HEK293 (cell line): ENCODE measurements around the gene NMNAT3.

Experiments used
- CTCF ChIA-PET: fragments of 350-600 bp; formaldehyde crosslinking; extraction: SDS; loops from one replicate; lab custom pipeline; 2021; ENCODE audit warnings: antibody characterized with exemption; lab: Yijun Ruan, JAX
- POLR2A ChIA-PET: fragments of 300-600 bp; formaldehyde crosslinking; extraction: SDS; loops from one replicate; lab custom pipeline; 2020; ENCODE audit warnings: antibody characterized with exemption, inconsistent platforms; lab: Yijun Ruan, JAX
- H3K27ac ChIP-seq: fragments of 200-500 bp; sonication (Bioruptor generic); 2 replicates; pipeline ENCODE4 v1.5.1; 2014; ENCODE audit warnings: low read depth, low read length, control low read depth, inconsistent platforms; ENCODE audit errors: extremely low read depth
- H3K36me3 ChIP-seq, 2 experiments: fragments of 200-500 bp in 1 of 2; sonication (Bioruptor generic) in 1 of 2; 1 replicate in 1 of 2; 2 replicates in 1 of 2; pipeline ENCODE4 v1.5.1; 2014 to 2017; ENCODE audit warnings: inconsistent platforms in 2 of 2, low read length in 2 of 2; ENCODE audit not compliant: control insufficient read depth in 2 of 2, insufficient read depth in 1 of 2
- H3K4me1 ChIP-seq: fragments of 200-500 bp; sonication (Bioruptor generic); 2 replicates; pipeline ENCODE4 v1.5.1; 2014; ENCODE audit warnings: mild to moderate bottlenecking, low read length, inconsistent platforms; ENCODE audit not compliant: control insufficient read depth, insufficient read depth
- H3K4me3 ChIP-seq: 2 replicates; pipeline ENCODE4 v1.5.1; 2011; ENCODE audit warnings: low read depth, mild to moderate bottlenecking, control low read depth, low read length, moderate library complexity
- H3K9me3 ChIP-seq: fragments of 200-500 bp; sonication (Bioruptor generic); 2 replicates; pipeline ENCODE4 v1.5.1; 2014; ENCODE audit warnings: low read depth, low read length, inconsistent platforms; ENCODE audit not compliant: control insufficient read depth, insufficient read depth
- ATF2 ChIP-seq: fragments of 450-650 bp; formaldehyde crosslinking; IDR thresholded peaks from 2 replicates; pipeline ENCODE4 v1.5.1; 2016; ENCODE audit warnings: missing biosample characterization, missing genetic modification characterization, low read depth
- CTCF ChIP-seq: fragments of 450-650 bp; formaldehyde crosslinking; IDR thresholded peaks from 2 replicates; pipeline ENCODE4 v1.5.1; 2016; ENCODE audit warnings: missing biosample characterization, missing genetic modification characterization
- GLI4 ChIP-seq: fragments of 450-650 bp; formaldehyde crosslinking; IDR thresholded peaks from 2 replicates; pipeline ENCODE4 v1.5.1; 2016; ENCODE audit warnings: missing biosample characterization, missing genetic modification characterization
- SALL2 ChIP-seq: fragments of 450-650 bp; formaldehyde crosslinking; IDR thresholded peaks from 2 replicates; pipeline ENCODE4 v1.5.0; 2017; ENCODE audit warnings: missing biosample characterization, mild to moderate bottlenecking, missing genetic modification characterization, borderline replicate concordance
- SCRT2 ChIP-seq: fragments of 450-650 bp; formaldehyde crosslinking; IDR thresholded peaks from 2 replicates; pipeline ENCODE4 v1.5.1; 2016; ENCODE audit warnings: missing biosample characterization, missing genetic modification characterization
- TCF7L2 ChIP-seq: IDR thresholded peaks from 2 replicates; pipeline ENCODE4 v1.6.1; 2011; ENCODE audit warnings: low read depth, mild to moderate bottlenecking, inconsistent platforms, low read length, moderate library complexity, borderline replicate concordance
- ZBTB21 ChIP-seq: fragments of 450-650 bp; formaldehyde crosslinking; IDR thresholded peaks from 2 replicates; pipeline ENCODE4 v1.5.1; 2017; ENCODE audit warnings: missing biosample characterization, missing genetic modification characterization
- ZBTB8A ChIP-seq: fragments of 450-650 bp; formaldehyde crosslinking; IDR thresholded peaks from 2 replicates; pipeline ENCODE4 v1.5.1; 2016; ENCODE audit warnings: missing biosample characterization, missing genetic modification characterization
- ZEB2 ChIP-seq: fragments of 450-650 bp; formaldehyde crosslinking; IDR thresholded peaks from 2 replicates; pipeline ENCODE4 v1.5.1; 2016; ENCODE audit warnings: missing biosample characterization, missing genetic modification characterization
- ZFP37 ChIP-seq: fragments of 450-650 bp; formaldehyde crosslinking; IDR thresholded peaks from 2 replicates; pipeline ENCODE4 v1.5.1; 2016; ENCODE audit warnings: missing biosample characterization, missing genetic modification characterization
- ZFP69B ChIP-seq: fragments of 450-650 bp; formaldehyde crosslinking; IDR thresholded peaks from 2 replicates; pipeline ENCODE4 v1.5.1; 2016; ENCODE audit warnings: missing biosample characterization, missing genetic modification characterization
- ZNF140 ChIP-seq: fragments of 450-650 bp; formaldehyde crosslinking; IDR thresholded peaks from 2 replicates; pipeline ENCODE4 v1.5.1; 2016; ENCODE audit warnings: missing biosample characterization, missing genetic modification characterization
- ZNF155 ChIP-seq: fragments of 450-650 bp; formaldehyde crosslinking; IDR thresholded peaks from 2 replicates; pipeline ENCODE4 v1.5.1; 2016; ENCODE audit warnings: missing biosample characterization, missing genetic modification characterization
- ZNF169 ChIP-seq: fragments of 450-650 bp; formaldehyde crosslinking; IDR thresholded peaks from 2 replicates; pipeline ENCODE4 v1.5.1; 2016; ENCODE audit warnings: missing biosample characterization, missing genetic modification characterization
- ZNF48 ChIP-seq: fragments of 450-650 bp; formaldehyde crosslinking; IDR thresholded peaks from 2 replicates; pipeline ENCODE4 v1.5.1; 2016; ENCODE audit warnings: missing biosample characterization, missing genetic modification characterization
- ZNF501 ChIP-seq: fragments of 450-650 bp; formaldehyde crosslinking; IDR thresholded peaks from 2 replicates; pipeline ENCODE4 v1.5.1; 2016; ENCODE audit warnings: missing biosample characterization, missing genetic modification characterization
- ZNF518A ChIP-seq: fragments of 450-650 bp; formaldehyde crosslinking; conservative IDR thresholded peaks from 2 replicates; pipeline ENCODE4 v1.5.1; 2016; ENCODE audit warnings: low read depth, missing biosample characterization, missing genetic modification characterization
- ZNF529 ChIP-seq: fragments of 450-650 bp; formaldehyde crosslinking; IDR thresholded peaks from 2 replicates; pipeline ENCODE4 v1.5.1; 2017; ENCODE audit warnings: missing genetic modification characterization, missing biosample characterization; ENCODE audit not compliant: insufficient replicate concordance
- ZNF544 ChIP-seq: fragments of 450-650 bp; formaldehyde crosslinking; IDR thresholded peaks from 2 replicates; pipeline ENCODE4 v1.5.0; 2017; ENCODE audit warnings: missing biosample characterization, missing genetic modification characterization
- ZNF560 ChIP-seq: fragments of 450-650 bp; formaldehyde crosslinking; IDR thresholded peaks from 2 replicates; pipeline ENCODE4 v1.5.1; 2017; ENCODE audit warnings: missing biosample characterization, missing genetic modification characterization, borderline replicate concordance
- ZNF610 ChIP-seq: fragments of 450-650 bp; formaldehyde crosslinking; IDR thresholded peaks from 2 replicates; pipeline ENCODE4 v1.5.1; 2016; ENCODE audit warnings: missing biosample characterization, missing genetic modification characterization, borderline replicate concordance
- ZNF654 ChIP-seq: fragments of 450-650 bp; formaldehyde crosslinking; IDR thresholded peaks from 2 replicates; pipeline ENCODE4 v1.5.1; 2016; ENCODE audit warnings: low read depth, missing biosample characterization, missing genetic modification characterization
- ZNF658 ChIP-seq: fragments of 450-650 bp; formaldehyde crosslinking; IDR thresholded peaks from 2 replicates; pipeline ENCODE4; 2016; ENCODE audit warnings: missing biosample characterization, missing genetic modification characterization
- TF ChIP-seq, protein P1 (sequence below): fragments of 450-650 bp; formaldehyde crosslinking; IDR thresholded peaks from 2 replicates; pipeline ENCODE4 v1.5.1; 2016; ENCODE audit warnings: missing biosample characterization, missing genetic modification characterization

The NMNAT3 gene

DNA sequence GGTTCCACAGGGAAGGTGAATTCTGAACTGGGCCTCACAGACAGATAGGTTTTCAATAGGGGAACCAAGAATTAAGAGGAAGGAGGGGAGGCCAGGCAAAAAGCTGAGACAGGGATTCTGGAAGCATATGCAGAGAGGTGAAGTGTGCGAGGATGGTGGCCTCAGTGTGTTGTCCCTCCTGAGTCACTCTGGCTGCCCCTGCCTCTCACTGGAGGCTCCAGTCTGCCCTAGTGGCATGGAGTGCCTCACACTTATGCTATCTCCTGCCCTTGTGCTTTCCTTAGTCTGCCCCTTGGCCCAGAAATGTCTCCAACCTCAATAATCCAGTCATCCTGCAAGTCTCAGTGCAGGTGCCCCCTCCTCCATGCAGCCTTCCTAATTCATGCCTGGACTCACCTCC is 106.1 kb downstream of the NMNAT3 start:
- Histone ChIP-seq H3K27ac (no peak overlapping the region), H3K4me1 (no peaks in the 10 kb centered on the region), H3K9me3 (no peaks in the 10 kb centered on the region), H3K36me3 (no peaks in the 10 kb centered on the region), H3K4me3 (no peak overlapping the region)
- TF ChIP-seq ZNF658 (tag by site-specific recombination): no peak
- no peak for TF ChIP-seq ATF2 (tag by site-specific recombination)
- no peak for TF ChIP-seq ZEB2 (tag by site-specific recombination)
- no peak for TF ChIP-seq ZNF518A (tag by site-specific recombination)
- no peak for TF ChIP-seq ZFP69B (tag by site-specific recombination)
- no peak for TF ChIP-seq ZNF501 (tag by site-specific recombination)
- TF ChIP-seq TCF7L2: no peak
- no peak for TF ChIP-seq ZBTB21 (tag by site-specific recombination)
- no peak for TF ChIP-seq ZBTB8A (tag by site-specific recombination)
- no peak for TF ChIP-seq SCRT2 (tag by site-specific recombination)
- no peak for TF ChIP-seq ZNF169 (tag by site-specific recombination)
- TF ChIP-seq ZFP37: no peak
- TF ChIP-seq, protein P1, sequence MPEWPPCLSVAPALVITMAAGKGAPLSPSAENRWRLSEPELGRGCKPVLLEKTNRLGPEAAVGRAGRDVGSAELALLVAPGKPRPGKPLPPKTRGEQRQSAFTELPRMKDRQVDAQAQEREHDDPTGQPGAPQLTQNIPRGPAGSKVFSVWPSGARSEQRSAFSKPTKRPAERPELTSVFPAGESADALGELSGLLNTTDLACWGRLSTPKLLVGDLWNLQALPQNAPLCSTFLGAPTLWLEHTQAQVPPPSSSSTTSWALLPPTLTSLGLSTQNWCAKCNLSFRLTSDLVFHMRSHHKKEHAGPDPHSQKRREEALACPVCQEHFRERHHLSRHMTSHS (tag by site-specific recombination): no peak
- TF ChIP-seq GLI4 (tag by site-specific recombination): no peak
- TF ChIP-seq ZNF560: no peak
- TF ChIP-seq ZNF140 (tag by site-specific recombination): no peak
- no peak for TF ChIP-seq ZNF155 (tag by site-specific recombination)
- TF ChIP-seq SALL2 (tag by site-specific recombination): no peak
- POLR2A ChIA-PET: no interaction called here
- CTCF ChIA-PET: no interaction called here

GRCh38 chr3:139564294-139564861 is 113.4 kb downstream of the NMNAT3 start:
- Histone ChIP-seq H3K4me1 (no peaks in the 10 kb centered on the region), H3K36me3 (no peaks in the 10 kb centered on the region), H3K9me3 (no peaks in the 10 kb centered on the region), H3K27ac (no peak overlapping the region), H3K4me3 (no peak overlapping the region)
- TF ChIP-seq ZNF654 (tag by site-specific recombination) (peak; percentile 40), CTCF (tag by site-specific recombination) (0 out of 2 replicates have a peak, but pooled peaks have one; percentile 34), ZNF610 (tag by site-specific recombination) (no peak), ZNF529 (tag by site-specific recombination) (no peak), ZNF544 (tag by site-specific recombination) (no peak), ZNF48 (no peak)
- ChIA-PET POLR2A (no interaction called here), CTCF (interaction anchor here (0.6 to 1.6 kb wide), 9 partner anchors 11 to 1298 kb away, joined by 3 to 13 read pairs (median 3); no protein-coding TSS in a partner anchor)
